Measurements from ENCODE around the gene CTSH.
"Not testable (repeated sequence)": the region's sequence is repeated elsewhere in the genome, so short reads cannot be mapped to it uniquely, and the experiment has no call there.

The CTSH gene

DNA sequence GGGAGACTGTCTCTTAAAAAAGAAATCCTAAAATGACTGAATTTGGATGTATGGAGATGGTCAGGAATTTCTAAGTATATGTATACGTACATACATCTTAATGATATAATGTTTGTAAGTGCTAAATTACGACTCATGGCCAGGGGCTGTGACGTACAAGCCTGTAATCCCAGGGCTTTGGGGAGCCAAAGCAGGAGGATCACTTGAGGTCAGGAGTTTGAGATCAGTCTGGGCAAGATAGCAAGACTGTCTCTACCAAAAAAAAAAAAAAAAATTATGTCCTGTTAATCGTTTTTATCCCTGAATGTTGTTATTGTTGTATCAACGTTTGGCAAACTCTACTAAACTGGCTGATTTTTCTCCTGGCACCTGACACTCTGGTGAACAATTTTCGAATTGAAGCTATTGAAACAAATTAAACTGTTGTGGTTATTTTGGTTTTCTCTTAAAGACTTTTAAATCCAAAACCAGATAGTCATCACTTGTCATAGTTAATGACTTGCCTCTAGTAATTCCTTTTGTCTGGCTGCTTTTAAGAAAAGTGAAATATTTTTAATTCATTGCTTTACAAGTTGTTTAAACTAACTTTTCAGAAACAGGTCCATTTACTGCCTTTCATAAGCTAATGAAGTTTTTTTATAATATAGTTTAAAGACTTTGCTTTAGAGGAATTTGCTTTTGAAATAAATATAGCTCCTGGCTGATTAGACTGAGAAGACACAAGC lies 65.2 kb downstream of the CTSH start:
- DNase-seq, result no peak

DNA sequence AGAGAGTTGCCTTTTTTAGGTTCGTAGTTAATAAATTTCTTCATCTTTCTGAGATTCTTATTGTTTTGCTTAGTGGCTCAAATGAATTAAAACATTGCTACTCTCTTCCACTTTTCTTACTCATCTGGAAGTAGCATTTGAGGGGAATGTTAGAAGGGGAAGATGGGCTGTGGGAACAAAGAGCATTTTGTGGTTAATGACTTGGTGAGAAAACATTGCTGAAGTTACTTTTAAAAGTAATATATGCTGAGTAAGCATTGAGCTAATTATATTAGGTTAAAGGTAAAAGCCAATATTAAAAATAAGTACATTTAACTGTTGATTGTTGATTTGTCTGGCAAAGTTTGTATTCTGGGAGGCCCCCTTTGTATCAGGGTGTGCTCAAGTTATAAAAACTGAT lies 66.5 kb downstream of the CTSH start:
- DNase-seq, result no peak

DNA sequence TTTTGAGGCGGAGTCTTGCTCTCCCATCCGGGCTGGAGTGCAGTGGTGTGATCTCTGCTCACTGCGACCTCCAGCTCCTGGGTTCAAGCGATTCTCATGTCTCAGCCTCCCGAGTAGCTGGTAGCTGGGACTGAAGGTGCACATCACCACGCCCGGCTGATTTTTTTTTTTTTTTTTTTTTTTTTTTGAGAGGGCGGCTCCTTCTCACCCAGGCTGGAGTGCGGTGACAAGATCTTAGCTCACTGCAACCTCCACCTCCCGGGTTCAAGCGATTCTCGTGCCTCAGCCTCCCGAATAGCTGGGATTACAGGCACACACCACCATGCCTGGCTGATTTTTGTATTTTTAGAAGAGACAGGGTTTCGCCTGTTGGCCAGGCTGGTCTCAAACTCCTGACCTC lies 67.9 kb downstream of the CTSH start:
- DNase-seq, result not testable (repeated sequence)

DNA sequence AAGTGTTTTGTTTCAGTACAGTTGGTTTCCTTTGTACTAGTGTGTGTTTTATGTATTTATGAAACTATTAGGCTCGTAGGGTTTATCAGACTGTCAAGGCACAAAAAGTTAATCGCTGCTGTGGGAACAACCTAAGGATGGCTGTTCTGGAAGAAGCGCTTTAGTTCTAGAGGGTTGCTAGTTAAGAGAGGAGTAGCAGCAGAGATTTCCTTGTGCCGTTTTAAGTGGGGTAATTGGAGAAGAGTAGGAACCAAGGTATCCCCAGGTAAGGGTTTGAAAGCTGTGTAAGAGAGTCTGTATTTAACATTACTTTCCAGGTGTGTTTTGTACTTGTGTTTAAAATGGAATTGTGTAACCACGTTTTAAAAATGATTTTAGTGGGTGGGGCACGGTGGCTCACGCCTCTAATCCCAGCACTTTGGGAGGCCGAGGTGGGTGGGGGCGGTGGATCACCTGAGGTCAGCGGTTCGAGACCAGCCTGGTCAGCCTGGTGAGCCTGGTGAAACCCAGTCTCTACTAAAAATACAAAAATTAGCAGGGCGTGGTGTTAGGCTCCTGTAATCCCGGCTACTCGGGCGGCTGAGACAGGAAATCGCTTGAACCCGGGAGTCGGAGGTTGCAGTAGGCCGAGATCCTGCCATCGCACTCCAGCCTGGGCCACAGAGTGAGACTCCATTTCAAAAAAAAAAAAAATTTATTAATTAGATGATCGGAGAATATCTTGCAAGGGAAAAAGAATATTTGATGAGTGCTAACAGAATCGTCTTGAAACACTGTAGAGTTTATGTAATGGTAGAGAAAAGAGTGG lies 69.5 kb downstream of the CTSH start:
- DNase-seq, result peak; percentile 13

DNA sequence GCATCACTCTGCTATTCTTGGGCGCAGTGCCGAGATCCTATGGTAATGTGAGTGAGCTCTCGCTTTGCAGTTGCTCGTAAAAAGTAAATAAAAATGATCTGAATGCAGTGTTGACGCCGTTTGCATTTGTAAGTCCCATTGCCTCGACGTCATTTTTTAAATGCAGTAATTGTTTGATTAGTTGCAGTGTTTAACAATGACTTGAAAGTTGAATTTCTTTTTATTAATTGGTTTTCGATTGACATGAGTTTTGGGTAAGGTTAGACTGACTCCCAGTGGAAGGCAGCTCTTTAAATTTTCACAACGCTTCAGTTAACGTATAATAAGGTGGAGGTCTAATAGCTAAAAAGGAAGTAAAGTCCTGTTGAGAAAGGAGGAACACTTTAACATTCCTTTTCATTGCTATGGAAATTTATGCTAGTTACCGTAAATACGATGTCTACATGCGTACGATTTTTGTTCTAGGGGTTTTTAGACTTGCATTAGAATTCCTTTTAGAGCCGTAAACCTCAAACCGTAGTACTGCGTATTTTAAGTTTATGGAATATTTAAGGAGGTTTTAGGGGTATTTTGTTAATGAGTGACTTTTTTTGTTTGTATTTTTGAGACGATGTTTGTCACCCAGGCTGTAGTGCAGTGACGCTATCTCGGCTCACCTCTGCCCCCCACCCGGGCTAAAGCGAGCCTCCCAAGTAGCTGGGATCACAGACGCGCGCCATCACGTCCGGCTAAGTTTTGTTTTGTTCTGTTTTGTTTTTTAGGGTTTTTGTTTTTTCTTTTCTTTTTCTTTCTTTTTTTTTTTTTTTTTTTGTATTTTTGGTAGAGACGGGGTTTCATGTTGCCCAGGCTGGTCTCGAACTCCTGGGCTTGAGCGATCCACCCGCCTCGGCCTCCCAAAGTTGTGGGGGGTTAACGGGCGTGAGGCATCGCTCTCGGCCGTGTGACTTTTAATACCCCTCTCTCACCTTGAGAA lies 70.8 kb downstream of the CTSH start:
- peak; percentile 52 for DNase-seq

DNA sequence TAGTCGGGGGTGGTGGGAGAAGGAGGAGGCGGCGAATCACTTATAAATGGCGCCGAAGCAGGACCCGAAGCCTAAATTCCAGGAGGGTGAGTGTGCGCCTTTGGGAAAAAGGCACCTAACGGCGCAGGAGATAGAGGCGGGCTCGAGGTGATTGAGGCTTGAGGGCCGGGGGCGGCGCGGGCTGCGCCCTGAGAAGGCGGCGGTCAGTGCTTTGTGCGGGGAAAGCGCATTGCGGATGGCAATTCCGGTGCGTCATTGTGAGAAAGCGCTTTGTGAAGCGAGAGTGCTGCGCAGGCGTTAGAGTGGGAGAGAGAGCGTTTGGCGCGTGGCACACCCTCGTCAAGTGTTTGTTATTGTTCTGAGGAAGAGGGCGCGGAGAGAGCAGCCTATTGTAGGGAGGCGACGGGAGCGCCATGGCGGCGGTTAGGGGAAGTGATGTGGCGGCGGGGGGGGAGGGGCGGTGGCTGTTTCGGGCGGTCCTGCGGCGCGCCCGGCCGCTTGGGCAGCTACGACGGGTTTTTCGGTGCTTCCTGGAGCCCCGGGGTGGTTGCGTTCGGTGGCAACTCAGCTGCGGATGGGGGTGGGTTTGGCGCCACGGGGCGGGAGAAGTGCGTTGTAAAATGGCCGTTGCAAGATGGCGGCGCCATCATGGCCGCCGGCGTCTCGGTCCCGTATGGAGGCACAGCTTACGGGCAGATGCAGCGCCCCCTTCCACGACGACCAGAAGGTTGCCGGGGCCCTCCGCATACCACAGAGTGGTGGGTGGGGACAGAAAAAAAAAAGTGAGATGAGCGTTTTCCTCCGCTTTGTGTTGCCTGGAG lies 71.7 kb downstream of the CTSH start:
- peak; percentile 94 for DNase-seq

DNA sequence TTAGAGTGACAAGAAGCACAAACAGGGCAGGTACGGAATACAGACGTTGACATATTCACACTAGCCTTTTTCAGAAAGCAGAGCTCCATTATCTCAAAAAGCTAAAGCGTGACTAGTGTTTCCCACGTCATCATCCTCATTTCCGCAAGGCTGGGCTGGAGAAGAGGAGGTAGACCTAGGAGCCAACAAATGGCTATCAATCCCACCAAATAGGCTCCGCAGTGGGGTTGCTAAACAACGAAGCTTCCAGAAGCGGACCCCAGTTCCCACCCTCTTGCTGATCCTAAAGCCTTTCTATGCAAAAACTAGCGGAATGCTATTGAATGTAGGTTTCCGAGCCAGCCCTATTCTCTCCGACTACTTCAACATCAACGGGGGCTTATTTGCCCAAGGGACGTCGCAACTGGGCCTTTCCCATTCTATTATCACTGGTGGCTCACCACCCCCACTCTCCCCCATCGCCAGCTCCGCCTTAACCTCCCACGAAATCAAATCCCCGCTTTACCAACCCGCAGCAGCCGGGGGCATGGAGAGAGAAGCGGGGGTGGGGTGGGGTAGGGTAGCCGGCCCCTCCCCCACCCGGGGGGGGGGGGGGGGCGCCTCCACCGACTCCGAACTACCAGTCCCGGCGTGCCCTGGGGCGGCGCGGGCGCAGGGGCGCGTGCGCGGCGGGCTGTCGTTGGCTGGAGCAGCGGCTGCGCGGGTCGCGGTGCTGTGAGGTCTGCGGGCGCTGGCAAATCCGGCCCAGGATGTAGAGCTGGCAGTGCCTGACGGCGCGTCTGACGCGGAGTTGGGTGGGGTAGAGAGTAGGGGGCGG lies 72.5 kb downstream of the CTSH start, which contains the start of gene MORF4L1:
MORF4L1 (plus strand) TSS at position 736 of the 817 bp plus-strand sequence. CDS start 128 bp downstream, outside the sequence.
- peak; percentile 96 for DNase-seq

DNA sequence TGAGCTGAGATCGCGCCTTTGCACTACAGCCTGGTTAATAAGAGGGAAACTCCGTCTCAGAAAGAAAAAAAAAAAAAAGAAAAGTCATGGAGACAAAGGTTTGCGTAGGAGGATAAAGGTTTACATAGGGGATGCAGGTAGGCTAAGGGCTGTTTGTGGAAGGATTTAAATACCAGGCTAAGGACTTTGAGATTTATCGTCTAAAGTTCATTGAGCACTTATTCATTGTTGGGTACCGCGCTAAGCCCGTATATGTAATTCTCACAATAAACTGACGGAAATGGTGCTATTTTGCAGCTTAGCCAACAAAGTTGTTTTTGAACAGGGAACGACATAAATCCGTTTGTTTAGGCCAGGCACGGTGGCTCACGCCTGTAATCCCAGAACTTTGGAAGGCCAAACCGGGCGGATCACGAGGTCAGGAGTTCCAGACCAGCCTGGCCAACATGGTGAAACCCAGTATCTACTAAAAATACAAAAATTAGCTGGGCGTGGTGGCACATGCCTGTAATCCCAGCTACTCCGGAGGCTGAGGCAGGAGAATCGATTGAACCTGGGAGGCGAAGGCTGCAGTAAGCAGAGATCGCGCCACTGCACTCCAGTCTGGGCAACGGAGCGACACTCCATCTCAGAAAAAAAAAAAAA lies 73.2 kb downstream of the CTSH start:
- DNase-seq, result not testable (repeated sequence)
